GM21515 (cell line): ENCODE data around the gene TTC16.
"Not testable (repeated sequence)": the region's sequence is repeated elsewhere in the genome, so short reads cannot be mapped to it uniquely, and the experiment has no call there.

Experiments used
- ATAC-seq: cut with Tn5 transposase; IDR thresholded peaks from one replicate; pipeline ENCODE4 v1.9.1; 2021; ENCODE audit not compliant: unreplicated experiment

The TTC16 gene

GRCh38 chr9:127739614-127740330, 23.9 kb downstream of the TTC16 start:
- ATAC-seq, result no peak

- ATAC-seq, result no peak
Observed at GRCh38 chr9:127741831-127742434, 26.1 kb downstream of the TTC16 start.

DNA sequence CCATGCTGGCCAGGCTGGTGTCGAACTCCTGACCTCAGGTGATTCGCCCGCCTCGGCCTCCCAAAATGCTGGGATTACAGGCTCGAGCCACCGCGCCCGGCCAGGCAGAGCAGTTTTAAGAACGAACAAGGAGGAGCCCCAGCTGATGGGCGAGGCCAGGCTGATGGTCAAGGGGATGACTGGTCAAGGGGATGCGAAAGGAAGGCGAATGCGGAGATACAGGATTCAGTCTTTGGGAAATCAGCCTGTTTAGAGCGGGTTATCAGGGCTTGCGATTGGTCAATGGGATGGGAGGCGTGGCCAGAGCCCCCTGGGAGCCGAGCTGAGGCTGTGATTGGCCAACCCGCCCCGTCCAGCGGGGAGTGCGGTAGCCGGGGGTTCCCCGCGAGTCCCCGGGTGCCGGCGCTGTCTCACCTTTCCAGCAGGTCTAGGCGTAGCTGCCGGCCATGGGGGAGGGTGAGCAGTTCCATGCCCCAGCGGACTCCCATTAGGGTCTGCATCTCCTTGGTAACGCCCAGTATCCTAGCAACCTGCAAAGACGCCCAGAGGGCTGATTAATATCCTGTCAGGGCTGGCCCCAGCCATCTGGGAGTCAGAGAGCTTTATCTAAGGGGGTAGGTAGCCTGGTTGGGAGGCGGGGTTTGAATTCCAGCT, 26.7 kb downstream of the TTC16 start:
- no peak for ATAC-seq

DNA sequence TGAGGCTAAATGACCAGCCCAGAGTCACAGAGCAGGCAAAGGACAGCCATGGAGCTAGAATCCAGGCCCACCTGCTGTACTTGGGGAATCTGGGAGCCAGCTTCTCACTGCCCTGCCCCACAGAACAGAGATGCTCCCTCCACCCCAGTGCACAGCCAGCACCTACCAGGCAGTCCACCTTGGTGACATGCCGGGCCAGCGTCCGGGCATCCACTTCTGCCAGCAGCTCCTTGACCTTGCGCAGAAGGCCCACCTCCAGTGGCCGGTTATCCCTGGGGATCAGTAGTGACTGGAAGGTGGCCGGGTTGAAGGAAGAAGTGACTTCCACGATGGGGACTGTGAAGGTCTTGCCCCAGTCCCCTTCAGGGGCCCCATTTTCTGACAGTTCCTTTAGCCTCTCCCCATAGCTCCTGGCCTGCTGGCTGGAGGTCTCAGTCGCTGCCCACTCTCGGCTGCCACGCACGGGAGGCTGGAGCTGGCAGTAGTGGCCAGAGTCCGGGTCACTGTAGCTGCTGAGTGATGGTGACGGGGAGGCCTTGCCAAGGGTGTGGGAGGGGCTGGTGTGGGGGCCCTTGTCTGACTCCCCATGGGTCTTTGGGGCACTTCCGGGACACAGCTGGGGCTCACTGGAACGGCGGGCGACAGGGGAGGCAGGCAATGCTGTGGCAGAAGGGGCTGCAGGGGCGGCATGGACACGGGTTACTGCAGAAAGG, 28.7 kb downstream of the TTC16 start:
- ATAC-seq, result no peak

DNA sequence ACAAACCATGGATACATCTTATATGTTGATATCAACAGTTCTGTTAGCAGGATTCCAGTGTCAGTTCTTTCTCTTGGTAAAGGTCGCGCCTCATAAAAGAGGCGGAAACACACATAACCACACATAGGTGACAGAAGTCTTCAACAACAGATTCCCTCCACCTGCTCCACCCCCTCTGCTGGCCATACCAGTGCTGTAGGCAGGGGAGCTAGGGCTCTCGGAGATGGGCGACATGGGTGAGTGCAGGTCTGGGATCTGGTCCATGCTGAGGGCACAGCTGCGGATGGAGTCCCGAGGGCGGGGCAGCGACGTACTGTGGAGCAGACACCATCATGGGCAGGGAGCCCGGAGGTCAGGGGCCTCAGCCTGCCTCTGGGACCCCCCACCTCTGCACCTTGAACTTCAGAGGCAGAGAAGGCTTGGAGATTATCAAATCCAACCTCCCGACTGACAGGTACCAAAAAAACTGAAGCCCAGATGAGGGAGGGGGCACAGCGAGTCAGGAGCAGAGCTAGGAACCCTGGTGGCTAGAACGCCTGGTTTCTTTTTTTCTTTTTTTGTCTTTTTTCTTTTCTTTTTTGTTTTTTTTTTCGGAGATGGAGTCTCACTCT, 31.2 kb downstream of the TTC16 start:
- no peak for ATAC-seq

GRCh38 chr9:127749090-127749787, 33.4 kb downstream of the TTC16 start:
- ATAC-seq, result no peak

- no peak for ATAC-seq
Observed at GRCh38 chr9:127751269-127752054, 35.6 kb downstream of the TTC16 start.

DNA sequence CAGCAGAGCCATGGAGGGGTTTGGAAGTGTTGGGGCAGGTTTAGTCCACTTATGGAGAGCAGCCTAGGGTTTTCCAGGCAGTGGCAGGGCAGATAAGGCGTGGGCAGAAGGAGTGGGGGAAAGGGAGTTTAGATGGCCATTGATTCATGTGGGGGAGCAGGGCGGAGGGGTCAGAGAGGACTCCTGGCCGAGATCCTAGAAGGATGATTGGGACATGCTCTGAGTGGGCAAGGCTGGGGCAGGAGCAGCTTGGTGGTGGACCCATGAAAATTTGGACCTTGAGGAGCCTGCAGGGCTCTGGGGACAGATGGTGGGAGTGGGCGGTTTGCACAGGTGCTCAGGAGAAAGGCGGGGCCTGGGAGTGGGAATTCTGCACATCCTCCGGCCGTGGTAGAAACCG, 37.3 kb downstream of the TTC16 start:
- ATAC-seq, result no peak

GRCh38 chr9:127753622-127754021, 37.7 kb downstream of the TTC16 start:
- ATAC-seq, result no peak

DNA sequence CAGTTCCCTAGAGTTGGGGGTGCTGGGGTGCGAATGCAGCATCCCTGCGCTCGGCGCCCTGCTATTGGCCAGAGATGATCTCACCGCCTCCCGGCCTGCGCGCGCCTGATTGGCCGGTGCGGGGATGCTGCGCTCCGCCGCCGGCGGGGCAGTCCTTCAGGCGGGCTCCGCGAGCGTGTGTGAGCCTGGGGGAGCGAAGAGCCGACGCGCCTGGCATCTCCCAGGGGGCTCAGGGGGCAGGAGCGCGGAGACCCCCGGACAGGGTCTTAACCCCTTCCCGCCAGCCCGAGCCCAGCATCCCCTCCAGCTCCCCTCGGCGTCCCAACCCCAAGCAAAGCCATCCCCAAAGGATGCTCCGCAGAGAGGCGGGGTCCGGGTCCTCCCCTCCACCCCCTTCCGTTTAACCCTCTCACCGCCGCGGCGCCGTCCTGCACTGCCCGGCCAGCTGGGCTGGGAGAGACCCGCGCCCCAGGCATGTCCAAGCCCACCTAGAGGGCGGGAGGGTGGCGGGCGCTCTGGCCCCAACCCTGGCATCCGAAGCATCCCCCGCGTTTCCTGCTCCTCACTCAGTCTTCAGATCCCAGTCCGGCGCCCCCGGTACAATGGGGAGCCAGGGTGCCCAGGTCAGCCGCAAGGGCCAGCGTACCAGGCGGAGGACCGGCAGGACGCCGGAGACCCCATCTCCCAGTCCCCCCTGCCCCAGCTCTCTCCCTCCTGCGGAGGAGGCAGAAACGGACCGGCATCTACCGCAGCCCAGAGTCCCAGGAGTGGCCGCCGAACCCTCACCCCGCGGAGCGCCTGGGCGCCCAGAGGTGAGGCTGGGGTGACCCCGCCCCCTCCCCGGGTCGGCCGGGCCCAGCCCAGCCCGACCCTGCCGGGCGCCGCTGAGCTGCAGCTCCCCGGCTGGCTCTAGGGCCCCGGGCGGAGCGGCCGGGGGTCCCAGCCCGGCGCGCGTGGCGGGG, 38.5 kb downstream of the TTC16 start:
- ATAC-seq, result no peak

GRCh38 chr9:127755061-127756060, 39.5 kb downstream of the TTC16 start:
- ATAC-seq, result no peak

DNA sequence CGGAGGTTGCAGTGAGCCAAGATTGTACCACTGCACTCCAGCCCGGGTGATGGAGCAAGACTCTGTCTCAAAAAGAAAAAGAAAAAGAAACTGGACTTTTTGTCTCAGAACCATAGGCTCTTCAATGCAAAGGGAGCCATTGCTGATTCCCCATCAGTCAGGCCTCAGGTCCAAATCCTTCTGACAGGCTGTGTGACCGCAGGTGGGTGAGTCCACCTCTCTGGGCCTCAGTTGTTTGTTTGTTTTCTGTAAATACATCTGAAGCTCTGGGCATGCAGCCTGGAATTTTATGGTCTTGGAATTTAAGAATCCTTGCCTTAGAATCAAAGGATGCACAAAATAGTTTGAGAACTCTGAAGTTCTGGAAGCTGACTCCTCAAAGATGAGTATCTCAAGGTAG, 40.4 kb downstream of the TTC16 start:
- no peak for ATAC-seq

GRCh38 chr9:127756776-127757175, 40.9 kb downstream of the TTC16 start:
- ATAC-seq, result not testable (repeated sequence)

DNA sequence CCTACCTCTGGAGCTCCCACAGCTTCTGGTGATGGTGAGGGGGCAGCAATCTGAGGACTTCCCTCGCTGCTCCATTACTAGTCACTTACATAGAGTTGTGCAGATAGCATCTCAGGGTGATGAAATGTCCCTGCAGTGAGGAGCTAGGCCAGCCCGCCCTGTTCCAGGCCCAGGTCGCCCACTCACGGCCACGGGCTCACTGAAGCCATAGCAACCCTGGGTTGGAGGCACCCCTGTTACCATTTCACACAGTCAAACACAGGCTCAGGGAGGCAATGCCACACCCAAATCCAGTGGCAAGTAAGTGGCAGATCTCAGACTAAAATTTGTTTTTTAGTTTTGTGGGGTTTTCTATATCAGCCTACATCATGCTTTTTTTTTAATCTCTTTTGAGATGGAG, 43.0 kb downstream of the TTC16 start:
- ATAC-seq, result no peak

- ATAC-seq, result no peak
Observed at GRCh38 chr9:127761061-127761460, 45.2 kb downstream of the TTC16 start.

DNA sequence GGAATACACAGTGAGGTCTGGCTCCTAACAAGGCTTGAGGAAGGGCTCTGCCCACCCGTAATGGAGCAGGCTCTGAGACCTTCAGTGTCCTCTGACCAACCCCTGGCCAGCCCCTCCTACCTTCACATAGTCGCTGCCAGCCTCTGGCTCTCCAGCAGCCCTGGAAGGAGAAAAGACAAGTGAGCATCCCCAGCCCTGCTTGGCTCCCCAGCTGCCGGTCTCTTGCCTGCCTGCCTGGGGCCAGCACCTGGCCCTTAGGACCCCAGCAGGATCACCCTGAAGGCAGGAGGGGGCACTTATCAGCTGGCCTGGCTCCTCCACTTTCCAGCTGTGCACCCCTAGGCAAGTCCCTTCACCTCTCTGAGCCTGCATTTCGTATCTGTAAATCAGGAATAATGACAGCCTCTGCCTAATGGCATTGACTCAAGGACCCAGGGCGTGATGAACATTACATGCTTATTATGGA, 45.6 kb downstream of the TTC16 start:
- no peak for ATAC-seq

GRCh38 chr9:127762111-127762676, 46.3 kb downstream of the TTC16 start:
- no peak for ATAC-seq
